GM11168 (cell line): ENCODE data around the gene SLC52A3.
"Not testable (repeated sequence)": the region's sequence is repeated elsewhere in the genome, so short reads cannot be mapped to it uniquely, and the experiment has no call there.

Source experiments
- in situ Hi-C: fragments of 300-500 bp; cut with MboI; formaldehyde crosslinking; loops from one replicate; pipeline ENCODE4 v1.12.0; 2022; ENCODE audit warnings: low sequenced_read_pairs; ENCODE audit not compliant: unreplicated experiment

Gene SLC52A3

GRCh38 chr20:768426-768978 lies at the start of gene SLC52A3:
Gene SLC52A3 (minus strand): TSS chr20:768500. CDS start chr20:765774, 2,726 bp downstream.
- in situ Hi-C loops: no loop called here

- in situ Hi-C loops: loop anchor here (5.0 to 10.0 kb wide), 2 partner anchors 136 to 299 kb away; partner anchors contain the start of gene PSMF1
These were observed 47.8 kb upstream of the SLC52A3 start for GRCh38 chr20:815914-816606.

GRCh38 chr20:815226-815625 lies 46.9 kb upstream of the SLC52A3 start:
- in situ Hi-C loops: loop anchor here (5.0 to 10.0 kb wide), 2 partner anchors 137 to 300 kb away; partner anchors contain the start of gene PSMF1

- in situ Hi-C loops: loop anchor here (10.0 kb wide), 1 partner anchor 301 kb away; the partner anchor contains the start of gene PSMF1
These were observed 45.1 kb upstream of the SLC52A3 start for GRCh38 chr20:813390-813789.

GRCh38 chr20:812435-812814 lies 44.1 kb upstream of the SLC52A3 start:
- in situ Hi-C loops: loop anchor here (10.0 kb wide), 1 partner anchor 302 kb away; the partner anchor contains the start of gene PSMF1

GRCh38 chr20:811776-812434 lies 43.6 kb upstream of the SLC52A3 start:
- in situ Hi-C loops: loop anchor here (10.0 kb wide), 1 partner anchor 303 kb away; the partner anchor contains the start of gene PSMF1

GRCh38 chr20:805713-806112 lies 37.4 kb upstream of the SLC52A3 start:
- in situ Hi-C loops: no loop called here

- in situ Hi-C loops: no loop called here
These were observed 33.4 kb upstream of the SLC52A3 start for GRCh38 chr20:801678-802077.

- in situ Hi-C loops: not testable (repeated sequence)
These were observed 31.7 kb upstream of the SLC52A3 start for GRCh38 chr20:800026-800425.

- in situ Hi-C loops: not testable (repeated sequence)
These were observed 30.4 kb upstream of the SLC52A3 start for GRCh38 chr20:798746-799145.

GRCh38 chr20:796921-797320 lies 28.6 kb upstream of the SLC52A3 start:
- in situ Hi-C loops: no loop called here

GRCh38 chr20:792248-792647 lies 23.9 kb upstream of the SLC52A3 start:
- in situ Hi-C loops: no loop called here

- in situ Hi-C loops: no loop called here
These were observed 22.8 kb upstream of the SLC52A3 start for GRCh38 chr20:791056-791455.

- in situ Hi-C loops: no loop called here
These were observed 19.5 kb upstream of the SLC52A3 start for GRCh38 chr20:787825-788224.

- in situ Hi-C loops: no loop called here
These were observed 11.5 kb upstream of the SLC52A3 start for GRCh38 chr20:779771-780170.

GRCh38 chr20:776165-776564 lies 7.9 kb upstream of the SLC52A3 start:
- in situ Hi-C loops: no loop called here

GRCh38 chr20:775679-776135 lies 7.4 kb upstream of the SLC52A3 start:
- in situ Hi-C loops: no loop called here

GRCh38 chr20:774660-775057 lies 6.4 kb upstream of the SLC52A3 start:
- in situ Hi-C loops: no loop called here

GRCh38 chr20:774016-774659 lies 5.8 kb upstream of the SLC52A3 start:
- in situ Hi-C loops: no loop called here

GRCh38 chr20:772806-773205 lies 4.5 kb upstream of the SLC52A3 start:
- in situ Hi-C loops: no loop called here
